Muscle of leg (tissue), 11 donors: ENCODE results near the gene RNF133. TPM values are rescaled to one million over a fixed set of nuclear protein-coding genes. Genes with fewer than 3 reads are reported as not detected.

Source experiments
- DNase-seq: peaks from one replicate; pipeline ENCODE4 v3.0.0; 2013
- H3K27ac ChIP-seq: one replicate; pipeline ENCODE4 v1.5.1; 2013; ENCODE audit warnings: mild to moderate bottlenecking, low read length, control low read depth
- H3K27me3 ChIP-seq: one replicate; pipeline ENCODE4 v1.6.1; 2013; ENCODE audit warnings: low read length; ENCODE audit not compliant: control insufficient read depth, insufficient read depth
- H3K36me3 ChIP-seq: one replicate; pipeline ENCODE4 v1.6.1; 2013; ENCODE audit warnings: low read length; ENCODE audit not compliant: control insufficient read depth, insufficient read depth
- H3K4me1 ChIP-seq: one replicate; pipeline ENCODE4 v1.6.1; 2013; ENCODE audit warnings: low read length; ENCODE audit not compliant: control insufficient read depth, insufficient read depth
- H3K4me3 ChIP-seq: one replicate; pipeline ENCODE4 v1.5.1; 2013; ENCODE audit warnings: low read length, control low read depth
- H3K9me3 ChIP-seq: replicated peaks from 2 replicates; pipeline ENCODE4 v1.6.1; 2013; ENCODE audit warnings: low read depth, low read length; ENCODE audit not compliant: control insufficient read depth
- WGBS: methylation state at CpG from one replicate; pipeline ENCODE4 v1.1.5; 2013; ENCODE audit warnings: missing lambda C conversion rate; ENCODE audit not compliant: insufficient coverage; 5-methylcytosine and 5-hydroxymethylcytosine counted together
- polyA plus RNA-seq, 8 donors: library from polyadenylated mRNA; unstranded; fragments of 120-200 nt; gene quantifications; one replicate each; pipeline versions ENCODE4 v1.2.1 to v1.2.3, GENCODE V29; 2013; ENCODE audit warnings: inconsistent platforms in 1 of 8, low replicate concordance in 1 of 8; ENCODE audit not compliant: insufficient read length in 8 of 8, insufficient read depth in 1 of 8
- total RNA-seq: library from RNA; stranded (reverse); fragments of 120-200 nt; gene quantifications from one replicate; pipeline ENCODE4 v1.2.4, GENCODE V29; 2013

RNF133 gene
- total and polyA plus RNA-seq, 9 donors, result 0.13 to 0.22 TPM; not detected in 7

GRCh38 chr7:122717356-122718089 lies 18.6 kb upstream of the RNF133 start:
- H3K36me3 ChIP-seq, result no peaks in the 10 kb centered on the region
- no peaks in the 10 kb centered on the region for H3K27me3 ChIP-seq
- no peak overlapping the region for H3K27ac ChIP-seq
- no peak overlapping the region for H3K4me3 ChIP-seq
- 100% methylated on average over 1 of the region's 6 CpGs for WGBS
- no peaks in the 10 kb centered on the region for H3K9me3 ChIP-seq
- DNase-seq, result no peak
- no peaks in the 10 kb centered on the region for H3K4me1 ChIP-seq

- WGBS, result 100% methylated on average over 1 of the region's 3 CpGs
- DNase-seq, result no peak
- Histone ChIP-seq H3K9me3 (no peaks in the 10 kb centered on the region), H3K4me3 (no peak overlapping the region), H3K36me3 (no peaks in the 10 kb centered on the region), H3K27ac (no peak overlapping the region), H3K4me1 (no peaks in the 10 kb centered on the region), H3K27me3 (no peaks in the 10 kb centered on the region)
These were observed 16.3 kb upstream of the RNF133 start for GRCh38 chr7:122715183-122715582.

GRCh38 chr7:122710916-122711315 lies 12.0 kb upstream of the RNF133 start:
- WGBS, result no CpG with 5 or more reads among the region's 1 CpG
- H3K36me3 ChIP-seq, result no peaks in the 10 kb centered on the region
- H3K27ac ChIP-seq, result no peak overlapping the region
- no peaks in the 10 kb centered on the region for H3K9me3 ChIP-seq
- no peaks in the 10 kb centered on the region for H3K27me3 ChIP-seq
- no peaks in the 10 kb centered on the region for H3K4me1 ChIP-seq
- DNase-seq, result no peak
- no peak overlapping the region for H3K4me3 ChIP-seq

GRCh38 chr7:122709930-122710646 lies 11.2 kb upstream of the RNF133 start:
- 73% methylated on average over 2 of the region's 7 CpGs for WGBS
- no peaks in the 10 kb centered on the region for H3K36me3 ChIP-seq
- DNase-seq, result no peak
- no peak overlapping the region for H3K4me3 ChIP-seq
- H3K27me3 ChIP-seq, result no peaks in the 10 kb centered on the region
- H3K27ac ChIP-seq, result no peak overlapping the region
- no peaks in the 10 kb centered on the region for H3K9me3 ChIP-seq
- no peaks in the 10 kb centered on the region for H3K4me1 ChIP-seq

- DNase-seq, result no peak
- Histone ChIP-seq H3K27ac (no peak overlapping the region), H3K4me1 (no peaks in the 10 kb centered on the region), H3K27me3 (no peaks in the 10 kb centered on the region), H3K4me3 (no peak overlapping the region), H3K9me3 (no peaks in the 10 kb centered on the region), H3K36me3 (no peaks in the 10 kb centered on the region)
- WGBS, result 90% methylated on average over 2 of the region's 2 CpGs
These were observed 7.9 kb upstream of the RNF133 start for GRCh38 chr7:122706836-122707235.

GRCh38 chr7:122702872-122703510 lies 4.1 kb upstream of the RNF133 start, which contains the start of gene RNF148:
TSS of gene RNF148 (minus strand) at chr7:122702922. CDS start at chr7:122702750, 172 bp downstream.
- WGBS, result no CpG with 5 or more reads among the region's 1 CpG
- H3K36me3 ChIP-seq, result no peaks in the 10 kb centered on the region
- DNase-seq, result no peak
- no peak within 1 kb of the TSS for H3K27ac ChIP-seq
- H3K27me3 ChIP-seq, result no peaks in the 10 kb centered on the region
- no peak within 1 kb of the TSS for H3K4me3 ChIP-seq
- no peaks in the 10 kb centered on the region for H3K9me3 ChIP-seq
- no peaks in the 10 kb centered on the region for H3K4me1 ChIP-seq

GRCh38 chr7:122695816-122696215 lies 3.1 kb downstream of the RNF133 start:
- H3K27me3 ChIP-seq, result no peaks in the 10 kb centered on the region
- no peaks in the 10 kb centered on the region for H3K36me3 ChIP-seq
- H3K9me3 ChIP-seq, result no peaks in the 10 kb centered on the region
- peaks cover 3% of the 10 kb centered on the region for H3K4me1 ChIP-seq
- H3K4me3 ChIP-seq, result no peak overlapping the region
- DNase-seq, result no peak
- no peak overlapping the region for H3K27ac ChIP-seq
- no CpG with 5 or more reads among the region's 1 CpG for WGBS

- H3K27me3 ChIP-seq, result no peaks in the 10 kb centered on the region
- H3K4me1 ChIP-seq, result peaks cover 3% of the 10 kb centered on the region
- no peak for DNase-seq
- H3K27ac ChIP-seq, result no peak overlapping the region
- no peak overlapping the region for H3K4me3 ChIP-seq
- no peaks in the 10 kb centered on the region for H3K9me3 ChIP-seq
- no CpG with 5 or more reads among the region's 2 CpGs for WGBS
- H3K36me3 ChIP-seq, result no peaks in the 10 kb centered on the region
These were observed 4.2 kb downstream of the RNF133 start for GRCh38 chr7:122694697-122695096.

GRCh38 chr7:122692769-122693309 lies 6.1 kb downstream of the RNF133 start:
- no peaks in the 10 kb centered on the region for H3K27me3 ChIP-seq
- whole genome bisulfite sequencing, result 96% methylated on average over 3 of the region's 3 CpGs
- no peaks in the 10 kb centered on the region for H3K36me3 ChIP-seq
- peaks cover 3% of the 10 kb centered on the region for H3K4me1 ChIP-seq
- no peak for DNase-seq
- no peak overlapping the region for H3K4me3 ChIP-seq
- H3K27ac ChIP-seq, result no peak overlapping the region
- no peaks in the 10 kb centered on the region for H3K9me3 ChIP-seq
